Activated T-helper 17 cell treated with anti-CD3 and anti-CD28 coated beads, Interleukin-2, amount 50 U/mL, for 72 hours (primary cell): Measurements from ENCODE around the gene IFNA7. TPM values are rescaled to one million over a fixed set of nuclear protein-coding genes. Genes with fewer than 3 reads are reported as not detected.
A peak's percentile ranks its signal among the peaks of the same experiment; 100 is the strongest.
"Not testable (repeated sequence)": the region's sequence is repeated elsewhere in the genome, so short reads cannot be mapped to it uniquely, and the experiment has no call there.

Source experiments
- ATAC-seq: fragments of 150-1000 bp; cut with Tn5 transposase; replicated peaks from 2 replicates; pipeline ENCODE4 v1.10.0; 2021; ENCODE audit warnings: mild to moderate bottlenecking, moderate library complexity
- H3K27ac Mint-ChIP-seq: one replicate; pipeline ENCODE4 v1.8.0; 2022; ENCODE audit warnings: mixed read lengths
- H3K27me3 Mint-ChIP-seq: one replicate; pipeline ENCODE4 v1.8.0; 2022; ENCODE audit warnings: mixed read lengths
- H3K36me3 Mint-ChIP-seq: one replicate; pipeline ENCODE4 v1.8.0; 2022; ENCODE audit warnings: low read depth, mild to moderate bottlenecking, mixed read lengths
- H3K4me1 Mint-ChIP-seq: one replicate; pipeline ENCODE4 v1.8.0; 2022; ENCODE audit warnings: mixed read lengths
- H3K4me3 Mint-ChIP-seq: one replicate; pipeline ENCODE4 v1.8.0; 2022; ENCODE audit warnings: mild to moderate bottlenecking, mixed read lengths
- H3K9me3 Mint-ChIP-seq: one replicate; pipeline ENCODE4 v1.8.0; 2022; ENCODE audit warnings: mixed read lengths
- total RNA-seq, 2 donors: library from RNA; stranded (reverse); gene quantifications; one replicate each; pipeline ENCODE4 v1.2.3, GENCODE V29; 2022

IFNA7 gene
- total RNA-seq, 2 donors from 2014 or later: not detected

GRCh38 chr9:21210311-21210710 is 8.3 kb upstream of the IFNA7 start:
- Mint-ChIP-seq H3K36me3 (no peaks in the 10 kb centered on the region), H3K9me3 (no peaks in the 10 kb centered on the region), H3K4me1 (no peaks in the 10 kb centered on the region), H3K4me3 (no peak overlapping the region), H3K27me3 (peaks cover 8% of the 10 kb centered on the region), H3K27ac (no peak overlapping the region)
- ATAC-seq: no peak

- H3K27me3 Mint-ChIP-seq: peaks cover 11% of the 10 kb centered on the region
- H3K36me3 Mint-ChIP-seq, H3K27ac Mint-ChIP-seq, H3K4me1 Mint-ChIP-seq, H3K4me3 Mint-ChIP-seq, ATAC-seq, H3K9me3 Mint-ChIP-seq: not testable (repeated sequence)
Observed at GRCh38 chr9:21207043-21207442, 5.0 kb upstream of the IFNA7 start, which contains the start of gene IFNA10. Gene IFNA10, minus strand, starts transcription at chr9:21207143. Its CDS starts 46 bp downstream, at chr9:21207097.

- H3K4me1 Mint-ChIP-seq: no peaks in the 10 kb centered on the region
- ATAC-seq: peak; percentile 62
- H3K36me3 Mint-ChIP-seq: no peaks in the 10 kb centered on the region
- no peak overlapping the region for H3K4me3 Mint-ChIP-seq
- H3K9me3 Mint-ChIP-seq: no peaks in the 10 kb centered on the region
- H3K27me3 Mint-ChIP-seq: peaks cover 20% of the 10 kb centered on the region
- no peak overlapping the region for H3K27ac Mint-ChIP-seq
Observed at GRCh38 chr9:21205204-21205603, 3.2 kb upstream of the IFNA7 start.

- not testable (repeated sequence) for H3K27ac Mint-ChIP-seq
- peak overlapping the region; percentile 40 for H3K4me3 Mint-ChIP-seq
Observed at GRCh38 chr9:21194867-21195776, 6.9 kb downstream of the IFNA7 start.

GRCh38 chr9:21187487-21187886 is 14.5 kb downstream of the IFNA7 start, which contains the start of gene IFNA4:
Gene IFNA4, minus strand, starts transcription at chr9:21187587. Its CDS starts 56 bp downstream, at chr9:21187531.
- H3K27me3 Mint-ChIP-seq, ATAC-seq, H3K27ac Mint-ChIP-seq, H3K4me1 Mint-ChIP-seq, H3K36me3 Mint-ChIP-seq, H3K4me3 Mint-ChIP-seq, H3K9me3 Mint-ChIP-seq: not testable (repeated sequence)

More at GRCh38 chr9:21194867-21195776, 6.9 kb downstream of the IFNA7 start:
- not testable (repeated sequence) for H3K27me3 Mint-ChIP-seq, H3K9me3 Mint-ChIP-seq, H3K36me3 Mint-ChIP-seq, H3K4me1 Mint-ChIP-seq
- ATAC-seq: peak; percentile 76

- H3K36me3 Mint-ChIP-seq, H3K4me1 Mint-ChIP-seq, H3K9me3 Mint-ChIP-seq, H3K27ac Mint-ChIP-seq, H3K4me3 Mint-ChIP-seq, H3K27me3 Mint-ChIP-seq: not testable (repeated sequence)
- ATAC-seq: peak; percentile 66
Observed at GRCh38 chr9:21182810-21183736, 18.9 kb downstream of the IFNA7 start.

GRCh38 chr9:21174671-21175070 is 27.3 kb downstream of the IFNA7 start:
- no peaks in the 10 kb centered on the region for H3K36me3 Mint-ChIP-seq
- no peaks in the 10 kb centered on the region for H3K27me3 Mint-ChIP-seq
- H3K4me3 Mint-ChIP-seq: no peak overlapping the region
- no peak for ATAC-seq
- no peaks in the 10 kb centered on the region for H3K9me3 Mint-ChIP-seq
- no peak overlapping the region for H3K27ac Mint-ChIP-seq
- H3K4me1 Mint-ChIP-seq: no peaks in the 10 kb centered on the region

- Mint-ChIP-seq H3K27me3 (no peaks in the 10 kb centered on the region), H3K36me3 (no peaks in the 10 kb centered on the region), H3K4me3 (no peak overlapping the region), H3K9me3 (no peaks in the 10 kb centered on the region), H3K4me1 (no peaks in the 10 kb centered on the region), H3K27ac (no peak overlapping the region)
- ATAC-seq: no peak
Observed at GRCh38 chr9:21172156-21172555, 29.8 kb downstream of the IFNA7 start.

GRCh38 chr9:21171351-21171750 is 30.7 kb downstream of the IFNA7 start:
- Mint-ChIP-seq H3K4me3 (no peak overlapping the region), H3K27me3 (no peaks in the 10 kb centered on the region), H3K4me1 (no peaks in the 10 kb centered on the region), H3K36me3 (no peaks in the 10 kb centered on the region), H3K9me3 (no peaks in the 10 kb centered on the region), H3K27ac (no peak overlapping the region)
- ATAC-seq: no peak

GRCh38 chr9:21166560-21166959 is 35.4 kb downstream of the IFNA7 start, which contains the start of gene IFNA21:
Gene IFNA21, minus strand, starts transcription at chr9:21166660. Its CDS starts 48 bp downstream, at chr9:21166612.
- H3K36me3 Mint-ChIP-seq, H3K27me3 Mint-ChIP-seq, H3K4me3 Mint-ChIP-seq, H3K9me3 Mint-ChIP-seq, H3K27ac Mint-ChIP-seq, H3K4me1 Mint-ChIP-seq, ATAC-seq: not testable (repeated sequence)

GRCh38 chr9:21165516-21165915 is 36.5 kb downstream of the IFNA7 start:
- no peaks in the 10 kb centered on the region for H3K27me3 Mint-ChIP-seq
- H3K27ac Mint-ChIP-seq: no peak overlapping the region
- no peaks in the 10 kb centered on the region for H3K36me3 Mint-ChIP-seq
- ATAC-seq: no peak
- H3K4me3 Mint-ChIP-seq: no peak overlapping the region
- H3K9me3 Mint-ChIP-seq: no peaks in the 10 kb centered on the region
- H3K4me1 Mint-ChIP-seq: peaks cover 10% of the 10 kb centered on the region

GRCh38 chr9:21160178-21160577 is 41.8 kb downstream of the IFNA7 start:
- peak overlapping the region; percentile 28 for H3K4me3 Mint-ChIP-seq
- no peak overlapping the region for H3K27ac Mint-ChIP-seq
- ATAC-seq: peak; percentile 64
- H3K36me3 Mint-ChIP-seq: no peaks in the 10 kb centered on the region
- H3K9me3 Mint-ChIP-seq: no peaks in the 10 kb centered on the region
- H3K27me3 Mint-ChIP-seq: no peaks in the 10 kb centered on the region
- peaks cover 19% of the 10 kb centered on the region for H3K4me1 Mint-ChIP-seq

GRCh38 chr9:21155501-21155900 is 46.5 kb downstream of the IFNA7 start:
- no peak overlapping the region for H3K27ac Mint-ChIP-seq
- no peak overlapping the region for H3K4me3 Mint-ChIP-seq
- H3K9me3 Mint-ChIP-seq: no peaks in the 10 kb centered on the region
- no peak for ATAC-seq
- H3K27me3 Mint-ChIP-seq: no peaks in the 10 kb centered on the region
- peaks cover 9% of the 10 kb centered on the region for H3K4me1 Mint-ChIP-seq
- no peaks in the 10 kb centered on the region for H3K36me3 Mint-ChIP-seq

GRCh38 chr9:21154018-21154608 is 47.9 kb downstream of the IFNA7 start:
- ATAC-seq: peak; percentile 32
- no peaks in the 10 kb centered on the region for H3K9me3 Mint-ChIP-seq

More at GRCh38 chr9:21154018-21154608, 47.9 kb downstream of the IFNA7 start:
- no peak overlapping the region for H3K27ac Mint-ChIP-seq
- peaks cover 2% of the 10 kb centered on the region for H3K4me1 Mint-ChIP-seq
- no peaks in the 10 kb centered on the region for H3K27me3 Mint-ChIP-seq
- H3K36me3 Mint-ChIP-seq: no peaks in the 10 kb centered on the region
- no peak overlapping the region for H3K4me3 Mint-ChIP-seq
